T-helper 22 cell (primary cell): Measurements from ENCODE around the gene CNTNAP2.
"Not testable (repeated sequence)": the region's sequence is repeated elsewhere in the genome, so short reads cannot be mapped to it uniquely, and the experiment has no call there.

ENCODE experiments used
- DNase-seq: peaks from one replicate; pipeline ENCODE4 v3.0.0-alpha.2; 2020; ENCODE audit warnings: low read depth

The CNTNAP2 gene

GRCh38 chr7:148442141-148442655 lies 2325.6 kb downstream of the CNTNAP2 start:
- DNase-seq, result no peak

- DNase-seq, result no peak
Measured at GRCh38 chr7:148442933-148443332, 2326.3 kb downstream of the CNTNAP2 start.

- no peak for DNase-seq
Measured at GRCh38 chr7:148445260-148446044, 2328.9 kb downstream of the CNTNAP2 start.

DNA sequence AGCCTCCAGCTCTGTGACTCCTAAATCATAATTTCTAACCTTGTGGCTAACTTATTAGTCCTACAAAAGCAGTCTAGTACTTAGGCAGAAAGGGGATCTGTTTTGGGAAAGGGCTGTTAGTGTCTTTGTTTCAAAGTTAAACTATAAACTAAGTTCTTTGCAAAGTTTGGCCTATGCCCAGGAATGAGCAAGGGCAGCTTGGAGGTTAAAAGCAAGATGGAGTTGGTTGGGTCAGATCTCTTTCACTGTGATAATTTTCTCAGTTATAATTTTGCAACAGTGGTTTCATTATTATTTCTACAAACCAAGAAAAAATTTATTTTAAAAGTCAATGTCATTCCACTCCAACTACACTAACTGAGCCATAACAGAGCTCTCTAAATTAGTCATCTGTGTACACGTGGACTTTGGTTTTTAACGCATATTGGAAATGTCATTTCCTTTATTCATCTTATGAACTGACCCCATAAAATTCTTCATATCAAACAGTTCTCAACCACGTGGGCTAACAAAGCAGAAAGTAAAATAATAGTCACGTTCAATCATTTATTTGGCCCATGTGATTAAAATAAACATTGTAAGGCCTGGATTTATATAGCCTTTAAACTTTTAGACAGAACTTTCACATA lies 2330.7 kb downstream of the CNTNAP2 start:
- no peak for DNase-seq

DNA sequence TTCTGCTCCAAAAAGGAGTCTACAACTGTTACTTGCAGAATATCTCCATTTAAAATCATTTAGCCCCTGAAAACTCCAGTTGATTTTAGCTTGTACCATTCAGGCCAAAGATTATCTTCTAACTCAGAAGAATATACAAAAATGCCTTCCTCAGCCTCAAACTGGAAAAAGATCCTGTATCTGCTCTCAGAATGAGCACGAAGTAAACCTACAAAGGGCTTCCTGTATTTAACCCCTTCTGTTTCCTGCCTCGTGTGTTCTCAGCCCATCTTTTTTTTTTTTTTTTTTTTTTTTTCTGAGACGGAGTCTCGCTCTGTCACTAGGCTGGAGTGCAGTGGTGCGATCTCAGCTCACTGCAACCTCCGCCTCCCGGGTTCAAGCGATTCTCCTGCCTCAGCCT lies 2334.9 kb downstream of the CNTNAP2 start:
- DNase-seq, result not testable (repeated sequence)

- DNase-seq, result no peak
Measured at GRCh38 chr7:148456351-148456750, 2339.8 kb downstream of the CNTNAP2 start.

DNA sequence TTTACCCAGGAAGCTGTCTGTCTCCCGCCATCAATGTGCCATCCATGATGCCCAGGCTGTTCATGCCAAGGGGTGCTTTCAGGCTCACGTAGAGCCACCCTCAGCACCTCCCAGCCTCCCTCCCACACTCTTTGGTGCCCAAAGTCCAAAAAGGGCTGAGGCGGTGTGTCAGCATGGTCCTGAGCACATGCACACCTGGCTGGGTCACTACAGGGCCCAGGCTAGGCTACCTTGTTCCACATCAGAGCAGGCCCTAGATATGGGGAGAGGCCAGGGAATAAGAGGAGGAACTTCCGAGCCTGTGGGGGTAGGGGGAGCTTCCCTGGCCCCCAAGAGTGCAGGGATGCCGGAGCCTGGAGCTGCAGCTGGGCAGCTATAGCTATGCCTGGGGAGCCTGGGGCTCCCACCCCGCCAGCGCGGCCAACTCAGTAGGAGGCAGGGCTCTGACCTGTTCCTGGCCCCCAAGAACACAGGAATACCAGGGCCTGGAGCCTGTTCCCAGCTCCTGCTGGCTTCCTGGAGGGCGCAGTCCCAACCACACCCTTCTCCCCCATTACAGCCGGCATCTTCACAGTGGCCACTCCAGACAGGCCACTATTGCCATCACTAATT lies 2340.8 kb downstream of the CNTNAP2 start:
- DNase-seq, result no peak

DNA sequence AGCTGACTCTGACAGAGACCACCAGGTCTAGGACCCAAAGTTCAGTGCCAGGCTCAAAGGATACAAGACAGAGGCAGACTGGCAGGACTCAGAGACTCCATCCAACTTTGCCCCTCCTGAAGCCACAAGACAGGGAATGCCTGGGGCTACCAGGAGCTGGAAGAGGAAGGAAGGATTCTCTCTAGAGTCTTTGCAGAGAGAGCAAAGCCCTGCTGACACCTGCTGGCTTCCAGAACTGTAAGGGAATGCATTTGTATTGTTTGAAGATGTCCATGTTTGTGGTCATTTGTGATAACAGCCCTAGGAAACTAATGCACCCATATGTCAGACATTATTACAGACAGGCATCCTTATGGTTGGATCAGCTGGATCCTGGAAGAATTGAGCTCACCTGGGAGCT lies 2341.7 kb downstream of the CNTNAP2 start:
- DNase-seq, result no peak

DNA sequence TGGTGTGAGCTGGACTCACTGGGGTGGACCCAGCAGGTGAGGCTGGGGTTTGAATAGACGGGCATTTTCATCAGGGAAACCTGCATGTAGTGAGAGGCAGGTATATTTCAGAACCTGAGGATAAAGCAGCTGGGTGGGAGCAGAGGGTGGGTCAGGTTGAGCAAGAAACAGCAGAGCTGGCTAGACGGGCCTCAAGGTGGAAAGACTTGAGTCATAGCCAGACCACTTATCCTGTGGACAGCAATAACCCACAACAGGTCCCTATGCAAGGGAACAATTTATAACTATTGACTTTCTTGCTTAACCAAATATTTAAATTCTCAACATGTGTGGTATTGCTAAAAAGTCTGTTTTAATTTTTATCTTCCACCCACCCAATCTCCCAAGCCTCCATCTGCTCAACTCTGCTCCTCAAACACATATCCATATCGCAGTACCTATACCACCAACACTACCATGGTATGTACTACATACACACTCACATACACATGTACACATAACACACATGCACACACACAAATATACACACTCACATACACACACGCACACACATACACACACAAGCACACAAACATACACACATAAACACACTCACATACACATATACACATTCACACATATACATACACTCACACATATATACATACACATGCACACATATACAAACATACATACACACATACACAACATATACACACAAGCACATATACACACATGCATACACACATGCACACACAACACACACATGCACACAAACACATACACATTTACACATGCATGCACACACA lies 2345.0 kb downstream of the CNTNAP2 start:
- DNase-seq, result no peak

DNA sequence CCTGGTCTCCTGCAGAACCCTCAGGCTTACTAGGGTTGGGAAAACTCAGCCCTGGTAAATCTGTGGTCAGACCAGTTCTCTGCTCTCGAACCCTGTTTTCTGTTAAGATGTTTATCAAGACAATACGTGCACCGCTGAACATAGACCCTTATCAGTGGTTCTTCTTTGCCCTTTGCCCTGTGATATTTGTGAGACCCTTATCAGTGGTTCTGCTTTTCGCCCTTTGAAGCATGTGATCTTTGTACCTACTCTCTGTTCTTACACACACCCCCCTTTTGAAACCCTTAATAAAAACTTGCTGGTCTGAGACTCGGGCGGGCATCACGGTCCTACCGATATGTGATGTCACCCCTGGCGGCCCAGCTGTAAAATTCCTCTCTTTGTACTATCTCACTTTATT lies 2346.2 kb downstream of the CNTNAP2 start:
- not testable (repeated sequence) for DNase-seq

GRCh38 chr7:148463210-148463609 lies 2346.6 kb downstream of the CNTNAP2 start:
- no peak for DNase-seq

DNA sequence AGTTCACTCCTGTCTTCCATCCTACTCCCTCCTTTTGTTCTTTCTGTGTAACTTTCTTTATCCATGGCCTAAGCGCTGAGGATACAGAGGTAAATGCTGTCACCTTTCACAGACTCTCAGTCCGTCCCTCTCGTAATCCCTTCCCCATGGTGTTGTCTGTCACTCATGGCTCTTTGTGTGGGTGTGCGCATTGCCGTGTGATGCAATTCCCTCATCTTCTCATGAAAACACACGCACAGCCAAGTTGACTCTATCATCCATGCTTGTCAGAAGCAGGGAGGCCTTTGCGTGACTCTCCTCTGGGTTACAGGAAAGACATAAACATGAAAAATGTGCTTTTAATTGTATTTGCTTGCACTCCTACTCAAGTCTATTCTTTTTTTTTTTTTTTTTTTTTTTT lies 2348.3 kb downstream of the CNTNAP2 start:
- DNase-seq, result no peak

DNA sequence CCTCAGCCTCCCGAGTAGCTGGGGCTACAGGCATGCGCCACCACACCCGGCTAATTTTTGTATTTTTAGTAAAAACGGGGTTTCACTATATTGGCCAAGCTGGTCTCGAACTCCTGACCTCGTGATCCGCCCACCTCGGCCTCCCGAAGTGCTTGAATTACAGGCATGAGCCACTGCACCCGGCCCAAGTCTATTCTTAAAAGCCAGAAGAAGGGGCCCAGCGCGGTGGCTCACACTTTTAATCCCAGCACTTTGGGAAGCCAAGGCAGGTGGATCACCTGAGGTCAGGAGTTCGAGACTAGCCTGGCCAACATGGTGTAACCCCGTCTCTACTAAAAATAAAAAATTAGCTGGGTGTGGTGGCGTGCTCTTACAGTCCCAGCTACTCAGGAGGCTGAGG lies 2348.8 kb downstream of the CNTNAP2 start:
- DNase-seq, result not testable (repeated sequence)

DNA sequence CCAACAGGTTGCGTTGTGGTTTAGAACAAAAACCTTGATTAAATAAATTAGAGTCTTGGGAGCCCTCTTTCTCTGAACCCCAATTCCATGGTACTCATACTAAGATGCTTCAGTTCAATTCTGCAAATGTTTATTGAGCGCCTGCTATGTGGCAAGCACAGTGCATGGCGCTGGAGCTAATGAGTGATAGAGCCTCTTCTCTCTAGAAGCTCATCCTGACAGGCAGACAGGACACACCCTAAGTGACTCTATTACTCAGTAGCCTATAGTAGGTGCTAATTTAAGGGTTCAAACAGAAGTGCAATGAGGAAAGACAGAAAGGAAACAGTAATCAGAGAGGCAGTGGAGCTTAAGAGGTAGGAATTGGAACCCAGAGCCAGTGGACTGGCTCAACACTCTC lies 2349.5 kb downstream of the CNTNAP2 start:
- no peak for DNase-seq

- DNase-seq, result no peak
Measured at GRCh38 chr7:148468700-148469098, 2352.1 kb downstream of the CNTNAP2 start.
